SU-DHL-6 (cell line): ENCODE data around the gene MYL10.

Experiments
- EZH2phosphoT487 ChIP-seq: fragments of 200-600 bp; sonication (generic), shearing (Covaris generic); conservative IDR thresholded peaks from 2 replicates; pipeline ENCODE4 v1.6.1; 2018; ENCODE audit warnings: mild to moderate bottlenecking, antibody characterized with exemption, low read length, moderate library complexity, mixed read lengths
- TF ChIP-seq, protein P1 (sequence below): fragments of 200-600 bp; sonication (generic); IDR thresholded peaks from one replicate; pipeline ENCODE4 v1.5.1; 2017; ENCODE audit warnings: antibody characterized with exemption, mild to moderate bottlenecking, low read length, moderate library complexity; ENCODE audit not compliant: insufficient read depth, poor library complexity, severe bottlenecking

DNA sequence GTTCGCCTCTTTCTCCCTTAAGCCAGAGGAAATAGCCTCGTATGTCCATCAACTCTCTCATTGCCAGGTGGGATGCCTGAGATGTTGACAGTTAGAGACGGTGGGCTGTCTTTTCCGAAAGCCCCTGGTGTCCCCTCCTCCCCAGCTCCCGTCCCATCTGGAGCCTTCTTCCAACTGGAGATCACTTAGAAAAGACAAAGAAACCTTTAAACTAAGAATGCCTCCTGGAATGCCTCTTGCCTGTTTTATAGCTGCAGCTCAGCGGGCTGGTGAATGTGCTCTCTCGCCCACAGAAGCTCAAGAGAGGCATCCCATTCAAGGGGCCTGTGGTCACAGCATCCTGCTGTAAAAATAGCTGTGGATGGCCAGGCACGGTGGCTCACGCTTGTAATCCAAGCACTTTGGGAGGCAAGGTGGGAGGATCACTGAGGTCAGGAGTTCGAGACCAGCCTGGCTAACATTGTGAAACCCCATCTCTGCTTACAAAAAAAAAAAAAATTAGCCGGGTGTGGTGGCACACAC is 5.2 kb upstream of the MYL10 start:
- TF ChIP-seq, protein P1, sequence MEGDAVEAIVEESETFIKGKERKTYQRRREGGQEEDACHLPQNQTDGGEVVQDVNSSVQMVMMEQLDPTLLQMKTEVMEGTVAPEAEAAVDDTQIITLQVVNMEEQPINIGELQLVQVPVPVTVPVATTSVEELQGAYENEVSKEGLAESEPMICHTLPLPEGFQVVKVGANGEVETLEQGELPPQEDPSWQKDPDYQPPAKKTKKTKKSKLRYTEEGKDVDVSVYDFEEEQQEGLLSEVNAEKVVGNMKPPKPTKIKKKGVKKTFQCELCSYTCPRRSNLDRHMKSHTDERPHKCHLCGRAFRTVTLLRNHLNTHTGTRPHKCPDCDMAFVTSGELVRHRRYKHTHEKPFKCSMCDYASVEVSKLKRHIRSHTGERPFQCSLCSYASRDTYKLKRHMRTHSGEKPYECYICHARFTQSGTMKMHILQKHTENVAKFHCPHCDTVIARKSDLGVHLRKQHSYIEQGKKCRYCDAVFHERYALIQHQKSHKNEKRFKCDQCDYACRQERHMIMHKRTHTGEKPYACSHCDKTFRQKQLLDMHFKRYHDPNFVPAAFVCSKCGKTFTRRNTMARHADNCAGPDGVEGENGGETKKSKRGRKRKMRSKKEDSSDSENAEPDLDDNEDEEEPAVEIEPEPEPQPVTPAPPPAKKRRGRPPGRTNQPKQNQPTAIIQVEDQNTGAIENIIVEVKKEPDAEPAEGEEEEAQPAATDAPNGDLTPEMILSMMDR = no peak
- TF ChIP-seq EZH2phosphoT487 = no peak
